Suprapubic skin (tissue), 4 donors: ENCODE data around the gene DOK5.

Experiments used
- POLR2A ChIP-seq, 2 donors: fragments of 450-650 bp; IDR thresholded peaks; one replicate each; pipeline ENCODE4 v1.6.1; 2017; ENCODE audit warnings: antibody characterized with exemption in 2 of 2, mild to moderate bottlenecking in 2 of 2, moderate library complexity in 2 of 2
- POLR2AphosphoS5 ChIP-seq, 3 donors: sonication (generic); formaldehyde crosslinking; IDR thresholded peaks; one replicate each; pipeline ENCODE4 v1.6.1; 2017; ENCODE audit warnings: antibody characterized with exemption in 3 of 3
- TF ChIP-seq, protein P1 (sequence below), 2 donors: fragments of 200-600 bp in 1 of 2; fragments of 450-650 bp in 1 of 2; sonication (generic) in 1 of 2; IDR thresholded peaks; one replicate each; pipeline ENCODE4 v1.5.1; 2016 to 2019; ENCODE audit warnings: antibody characterized with exemption in 2 of 2, mild to moderate bottlenecking in 1 of 2, moderate library complexity in 1 of 2

DNA sequence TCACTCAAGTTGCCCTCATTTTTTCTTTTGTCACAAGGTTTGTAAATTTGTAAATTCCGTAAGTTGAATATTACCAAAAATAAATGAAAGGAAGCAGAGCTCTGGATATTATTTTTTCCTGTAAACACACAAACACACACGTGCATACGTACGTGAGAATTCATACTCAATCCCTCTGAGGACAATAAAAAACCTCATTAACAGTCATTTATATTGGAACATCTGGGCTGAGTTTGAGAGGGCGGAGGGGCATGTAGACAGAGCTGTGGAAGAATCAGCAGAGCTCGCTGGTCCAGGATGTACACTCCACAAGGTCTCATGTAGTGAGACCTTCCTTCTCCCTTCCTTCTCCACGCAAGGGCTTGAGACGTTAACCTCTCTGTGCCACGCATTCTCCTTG is 24.2 kb upstream of the DOK5 start:
- no peak for TF ChIP-seq POLR2A (IDR thresholded peaks at IDR 0.05)
- no peak for TF ChIP-seq POLR2AphosphoS5 (IDR thresholded peaks at IDR 0.05)
- TF ChIP-seq, protein P1, sequence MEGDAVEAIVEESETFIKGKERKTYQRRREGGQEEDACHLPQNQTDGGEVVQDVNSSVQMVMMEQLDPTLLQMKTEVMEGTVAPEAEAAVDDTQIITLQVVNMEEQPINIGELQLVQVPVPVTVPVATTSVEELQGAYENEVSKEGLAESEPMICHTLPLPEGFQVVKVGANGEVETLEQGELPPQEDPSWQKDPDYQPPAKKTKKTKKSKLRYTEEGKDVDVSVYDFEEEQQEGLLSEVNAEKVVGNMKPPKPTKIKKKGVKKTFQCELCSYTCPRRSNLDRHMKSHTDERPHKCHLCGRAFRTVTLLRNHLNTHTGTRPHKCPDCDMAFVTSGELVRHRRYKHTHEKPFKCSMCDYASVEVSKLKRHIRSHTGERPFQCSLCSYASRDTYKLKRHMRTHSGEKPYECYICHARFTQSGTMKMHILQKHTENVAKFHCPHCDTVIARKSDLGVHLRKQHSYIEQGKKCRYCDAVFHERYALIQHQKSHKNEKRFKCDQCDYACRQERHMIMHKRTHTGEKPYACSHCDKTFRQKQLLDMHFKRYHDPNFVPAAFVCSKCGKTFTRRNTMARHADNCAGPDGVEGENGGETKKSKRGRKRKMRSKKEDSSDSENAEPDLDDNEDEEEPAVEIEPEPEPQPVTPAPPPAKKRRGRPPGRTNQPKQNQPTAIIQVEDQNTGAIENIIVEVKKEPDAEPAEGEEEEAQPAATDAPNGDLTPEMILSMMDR (IDR thresholded peaks at IDR 0.05) = no peak
